Embryonic facial prominence (tissue), 1 donor: ENCODE measurements around the gene MAPKAPK3.

Experiments
- DNase-seq: peaks from one replicate; pipeline ENCODE4 v3.0.0-alpha.2; 2016; ENCODE audit errors: extremely low spot score

MAPKAPK3 gene

GRCh38 chr3:50609071-50609762 is 7.7 kb upstream of the MAPKAPK3 start:
- no peak for DNase-seq

DNA sequence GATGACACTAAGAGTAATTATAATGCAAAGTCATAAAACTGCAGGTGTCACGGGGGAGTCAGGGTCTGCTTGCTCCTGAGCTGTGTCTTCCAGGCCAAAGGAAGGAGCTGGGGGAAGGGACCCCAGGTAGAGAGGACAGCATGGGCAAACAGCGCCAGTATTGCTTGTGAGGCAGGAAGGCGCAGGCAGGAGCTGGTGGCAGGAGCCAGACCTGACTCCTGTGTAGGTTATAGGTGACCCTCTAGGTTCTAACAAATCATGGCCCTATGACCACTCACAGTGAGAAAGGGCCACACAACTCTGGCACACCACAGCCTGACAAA is 7.2 kb upstream of the MAPKAPK3 start:
- no peak for DNase-seq

DNA sequence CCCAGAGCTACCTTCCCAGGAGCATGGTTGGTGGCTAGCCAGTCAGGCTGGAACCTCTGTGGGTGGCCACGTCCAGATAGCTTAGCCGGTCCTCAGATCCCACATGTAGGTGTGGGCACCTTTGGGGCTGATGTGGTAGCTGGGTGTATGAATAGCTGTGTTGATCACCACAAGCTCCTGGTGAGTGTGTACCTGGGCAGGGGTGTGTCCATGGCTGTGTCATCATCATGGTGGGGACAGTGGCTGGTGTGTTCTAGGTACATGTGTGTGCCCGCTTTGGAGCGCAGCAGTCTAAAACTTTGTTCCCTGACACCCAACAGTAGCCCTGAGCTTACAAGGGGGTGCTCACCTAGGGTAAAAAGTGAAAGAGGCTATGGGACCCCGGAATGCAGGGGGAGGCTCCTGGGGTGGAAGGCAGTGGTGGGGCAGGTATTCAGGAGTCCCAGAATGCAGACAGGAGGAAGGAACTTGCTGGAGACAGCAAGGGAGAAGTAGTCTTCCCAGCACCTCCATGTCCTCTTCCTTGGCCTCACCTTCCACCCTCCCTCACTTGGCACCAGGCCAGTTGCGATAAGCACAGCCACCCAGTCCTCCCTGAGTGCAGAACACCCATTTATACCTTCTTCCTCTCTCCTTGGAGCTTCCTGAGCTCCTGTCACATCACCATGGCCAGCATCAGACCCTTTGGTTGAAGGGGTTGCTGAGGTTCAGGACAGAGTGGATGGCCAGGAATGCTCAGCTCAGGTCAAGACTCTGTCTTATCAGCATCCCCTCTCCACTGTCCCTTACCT is 6.6 kb upstream of the MAPKAPK3 start:
- no peak for DNase-seq

GRCh38 chr3:50610992-50611463 is 5.9 kb upstream of the MAPKAPK3 start:
- no peak for DNase-seq

- peak; percentile 92 for DNase-seq
Measured at GRCh38 chr3:50611464-50612233, 5.3 kb upstream of the MAPKAPK3 start, which contains the start of gene CISH. TSS of gene CISH (minus strand) at chr3:50611774. CDS start at chr3:50611650, 124 bp downstream.

- no peak for DNase-seq
Measured at GRCh38 chr3:50612234-50612882, 4.6 kb upstream of the MAPKAPK3 start.

- DNase-seq = no peak
Measured at GRCh38 chr3:50612970-50613846, 3.7 kb upstream of the MAPKAPK3 start.

DNA sequence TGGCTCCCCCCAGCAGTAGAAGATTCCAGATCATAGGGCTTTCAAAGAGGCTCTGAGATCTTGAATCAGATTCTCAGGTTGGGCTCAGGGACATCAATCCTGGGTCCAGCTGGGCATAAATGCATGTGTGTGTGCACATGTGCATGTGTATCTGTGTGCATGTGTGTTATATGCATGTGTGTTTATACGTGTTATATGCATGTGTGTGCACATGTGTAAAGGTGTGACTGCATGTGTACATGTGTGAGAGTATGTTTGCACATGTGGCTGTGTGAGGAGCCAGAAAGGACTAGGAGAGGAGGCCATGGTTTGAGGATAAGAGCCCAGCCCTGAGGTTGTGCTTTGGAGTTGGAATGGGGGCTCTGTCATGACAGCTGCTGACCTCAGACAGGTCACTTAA is 1.8 kb upstream of the MAPKAPK3 start:
- no peak for DNase-seq

- DNase-seq = peak; percentile 77
Measured at GRCh38 chr3:50616003-50616769, 765 bp upstream of the MAPKAPK3 start.

DNA sequence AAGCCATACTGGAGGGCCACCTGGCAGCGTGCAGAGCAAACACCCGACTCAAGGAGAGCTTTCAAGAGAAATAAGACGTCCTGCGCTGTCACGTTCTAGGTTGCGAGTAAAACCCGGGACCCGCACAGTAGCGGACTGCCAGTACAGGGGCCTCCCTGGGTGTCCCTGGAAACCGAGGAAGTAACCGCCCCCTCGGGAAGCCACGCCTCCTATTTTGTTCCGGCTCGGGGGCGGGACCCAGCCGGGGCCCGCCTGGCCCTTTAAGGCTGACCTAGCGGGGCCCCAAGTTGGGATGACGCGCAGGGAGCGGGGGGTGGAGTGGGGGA is 218 bp upstream of the MAPKAPK3 start:
- peak; percentile 75 for DNase-seq

DNA sequence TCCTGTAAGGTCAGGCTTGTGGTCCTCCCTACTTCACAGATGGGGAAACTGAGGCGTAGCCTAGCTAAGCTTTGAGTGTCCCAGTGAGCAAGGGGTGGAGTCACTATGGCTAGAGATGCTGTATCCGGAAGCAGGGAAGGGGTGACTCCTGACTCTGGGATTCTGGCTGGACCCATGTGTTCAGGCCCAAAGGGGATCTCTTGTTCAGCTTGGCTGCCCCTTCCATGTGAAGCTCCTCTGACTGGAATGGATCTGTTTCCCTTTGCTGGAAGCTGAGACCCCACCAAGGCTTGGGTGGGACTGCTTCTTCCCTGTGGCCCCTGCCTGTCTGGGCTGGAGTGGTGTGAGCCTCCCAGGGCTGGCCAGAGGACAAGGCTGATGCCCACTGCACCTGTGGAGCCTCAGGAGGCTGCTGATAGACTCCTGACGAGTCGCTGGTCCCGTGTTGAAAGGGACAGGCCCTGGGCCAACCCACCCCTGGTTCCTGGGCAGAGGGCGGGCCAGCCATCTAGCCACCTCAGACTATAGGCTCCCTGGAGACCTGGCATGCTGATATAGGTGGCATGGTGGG is 1.0 kb downstream of the MAPKAPK3 start:
- no peak for DNase-seq

- no peak for DNase-seq
Measured at GRCh38 chr3:50620420-50620819, 3.5 kb downstream of the MAPKAPK3 start.

GRCh38 chr3:50620820-50621219 is 3.9 kb downstream of the MAPKAPK3 start:
- DNase-seq = no peak

- no peak for DNase-seq
Measured at GRCh38 chr3:50622881-50623280, 5.9 kb downstream of the MAPKAPK3 start.

GRCh38 chr3:50623840-50624474 is 7.0 kb downstream of the MAPKAPK3 start:
- DNase-seq = no peak

DNA sequence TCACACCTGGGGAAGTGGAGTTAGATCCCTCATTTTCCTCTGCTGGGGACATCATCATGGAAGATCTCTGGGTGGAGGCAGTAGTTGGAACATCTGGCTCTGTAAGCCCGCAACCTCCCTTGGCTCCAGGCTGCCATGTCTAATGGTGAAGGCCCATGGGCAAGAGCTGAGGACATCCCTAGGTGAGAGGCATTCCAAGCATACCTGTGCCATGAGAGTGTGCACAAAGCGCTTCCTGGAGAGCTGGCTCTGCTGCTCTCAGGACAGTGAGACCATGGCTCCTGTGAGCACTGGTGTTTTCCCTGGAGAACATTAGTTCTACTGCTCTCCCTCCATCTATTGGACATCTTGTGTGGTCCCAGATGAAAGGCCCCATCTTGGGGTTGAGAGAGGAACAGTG is 7.7 kb downstream of the MAPKAPK3 start:
- no peak for DNase-seq

DNA sequence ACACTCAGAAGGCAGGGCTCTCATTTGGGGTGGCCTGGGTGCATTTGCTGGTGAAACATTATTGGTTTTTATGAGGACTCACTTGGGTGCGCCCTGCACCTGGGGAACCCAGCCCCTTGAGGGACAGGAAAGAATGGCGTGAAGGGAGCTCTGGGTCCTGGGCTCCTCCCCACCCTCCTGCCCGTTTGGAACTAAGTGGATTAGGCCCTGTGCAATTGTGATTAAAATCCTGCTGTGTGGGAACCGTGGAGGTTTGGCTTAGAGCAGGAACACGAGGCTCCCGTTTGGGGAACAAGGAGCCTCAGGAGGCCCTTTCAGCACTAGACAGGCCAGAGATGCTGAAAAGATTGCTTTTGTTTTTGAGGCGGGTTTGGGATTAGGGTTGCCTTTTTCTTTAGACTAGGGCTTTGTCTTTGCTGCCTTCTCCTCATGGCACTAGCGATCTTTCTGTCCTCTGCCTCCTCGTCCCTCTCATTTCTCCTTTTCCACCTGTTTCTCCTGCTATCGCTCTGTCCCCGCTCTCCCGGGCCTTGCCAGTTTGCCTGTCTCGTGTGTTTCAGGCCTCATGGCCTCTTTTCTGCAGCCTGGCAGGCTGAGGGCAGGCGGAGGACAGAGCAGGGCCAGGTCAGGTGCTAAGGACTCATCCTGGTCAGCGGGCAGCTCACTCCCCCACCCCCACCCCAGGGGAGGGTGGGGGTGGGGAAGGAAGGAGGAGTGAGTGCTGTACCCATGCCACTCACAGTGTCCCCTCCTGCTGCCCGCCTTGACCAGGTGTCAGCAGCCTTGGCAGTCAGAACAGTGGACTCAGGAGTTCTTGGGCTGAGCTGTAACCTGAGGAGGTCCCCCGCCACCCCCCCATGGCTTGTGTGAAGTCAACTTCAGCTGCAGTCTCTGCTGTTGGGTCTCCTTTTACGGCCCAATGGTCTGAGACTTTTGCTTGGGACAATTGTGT is 8.6 kb downstream of the MAPKAPK3 start:
- no peak for DNase-seq

GRCh38 chr3:50626401-50626800 is 9.4 kb downstream of the MAPKAPK3 start:
- DNase-seq = no peak
